ENCODE results near the gene RNF13. TPM values are rescaled to one million over a fixed set of nuclear protein-coding genes. Genes with fewer than 3 reads are reported as not detected.

RNF13 gene
- total RNA-seq, 1 donor from 2014 or later: 69.3 TPM

DNA sequence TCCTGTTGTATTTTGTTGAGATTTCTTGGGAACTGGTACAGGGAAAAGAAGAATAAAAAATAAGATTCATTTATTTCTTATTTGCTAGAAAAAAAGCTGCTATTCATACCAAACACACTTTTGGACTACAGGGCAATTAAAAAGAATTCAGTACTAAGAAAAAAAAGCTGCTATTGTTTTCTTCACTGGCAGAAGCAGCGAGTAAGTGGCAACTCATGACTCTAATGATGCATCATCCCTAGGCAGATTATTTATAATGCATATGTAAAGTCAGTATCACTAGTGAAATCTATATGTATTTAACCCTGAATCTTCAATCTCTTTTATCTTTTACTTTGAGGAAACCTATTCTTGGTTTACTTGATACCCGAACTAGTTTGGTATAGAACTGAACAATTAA, 142.4 kb downstream of the RNF13 start:
- Histone ChIP-seq H3K4me3 (no peak overlapping the region), H3K27me3 (no peaks in the 10 kb centered on the region), H3K27ac (peak overlapping the region in 1 of 2 donors; percentile 30), H3K4me1 (peaks cover 0 to 24% of the 10 kb centered on the region in 2 donors), H3K9me3 (no peaks in the 10 kb centered on the region), H3K36me3 (peaks cover 6 to 11% of the 10 kb centered on the region in 2 donors)
- TF ChIP-seq, protein P1, sequence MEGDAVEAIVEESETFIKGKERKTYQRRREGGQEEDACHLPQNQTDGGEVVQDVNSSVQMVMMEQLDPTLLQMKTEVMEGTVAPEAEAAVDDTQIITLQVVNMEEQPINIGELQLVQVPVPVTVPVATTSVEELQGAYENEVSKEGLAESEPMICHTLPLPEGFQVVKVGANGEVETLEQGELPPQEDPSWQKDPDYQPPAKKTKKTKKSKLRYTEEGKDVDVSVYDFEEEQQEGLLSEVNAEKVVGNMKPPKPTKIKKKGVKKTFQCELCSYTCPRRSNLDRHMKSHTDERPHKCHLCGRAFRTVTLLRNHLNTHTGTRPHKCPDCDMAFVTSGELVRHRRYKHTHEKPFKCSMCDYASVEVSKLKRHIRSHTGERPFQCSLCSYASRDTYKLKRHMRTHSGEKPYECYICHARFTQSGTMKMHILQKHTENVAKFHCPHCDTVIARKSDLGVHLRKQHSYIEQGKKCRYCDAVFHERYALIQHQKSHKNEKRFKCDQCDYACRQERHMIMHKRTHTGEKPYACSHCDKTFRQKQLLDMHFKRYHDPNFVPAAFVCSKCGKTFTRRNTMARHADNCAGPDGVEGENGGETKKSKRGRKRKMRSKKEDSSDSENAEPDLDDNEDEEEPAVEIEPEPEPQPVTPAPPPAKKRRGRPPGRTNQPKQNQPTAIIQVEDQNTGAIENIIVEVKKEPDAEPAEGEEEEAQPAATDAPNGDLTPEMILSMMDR (IDR thresholded peaks at IDR 0.05): no peak
- intact Hi-C loops (cut with DNase I): no loop called here
- DNase-seq (ENCODE audit: low spot score in 2 of 2): no peak

DNA sequence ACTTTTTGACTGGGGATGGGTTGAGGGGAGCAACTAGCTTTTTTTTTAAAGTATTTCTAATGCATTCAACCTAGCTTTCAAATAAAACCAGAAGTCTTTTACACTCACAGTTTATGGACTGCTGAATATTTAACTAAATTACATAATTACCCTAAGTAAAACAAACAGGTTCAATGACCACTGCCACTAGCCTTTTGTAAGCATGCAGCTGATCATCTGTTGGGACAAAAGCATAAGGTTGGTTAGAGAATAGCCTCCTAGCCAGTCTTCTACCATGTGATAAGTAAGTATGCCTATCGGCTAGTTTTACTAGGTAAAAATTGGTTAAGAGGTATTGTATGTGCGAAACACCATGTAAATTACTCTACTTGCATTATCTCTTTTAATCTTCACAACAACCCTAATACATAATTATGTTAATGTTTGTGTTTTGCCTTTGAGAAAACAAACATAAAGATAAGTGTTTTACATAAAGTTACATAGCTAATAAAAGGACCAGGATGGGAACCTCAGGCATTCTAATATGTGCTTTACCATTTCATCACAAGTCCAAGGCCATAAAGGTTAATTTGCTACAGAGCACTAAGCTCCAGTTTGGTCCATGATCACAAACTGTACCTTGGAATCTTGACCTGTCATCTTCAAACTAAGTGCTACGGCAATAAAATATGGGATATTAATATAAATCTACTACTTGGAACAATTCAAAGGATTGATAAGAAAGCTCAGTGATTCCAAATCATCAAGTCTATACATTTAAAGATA, 144.5 kb downstream of the RNF13 start:
- Histone ChIP-seq H3K4me3 (no peak overlapping the region), H3K36me3 (peaks cover 2 to 3% of the 10 kb centered on the region in 2 donors), H3K9me3 (no peaks in the 10 kb centered on the region), H3K27ac (peak overlapping the region; percentile 17 to 30), H3K4me1 (peaks cover 0 to 27% of the 10 kb centered on the region in 2 donors), H3K27me3 (no peaks in the 10 kb centered on the region)
- intact Hi-C loops (cut with DNase I): no loop called here
- TF ChIP-seq, protein P1 (IDR thresholded peaks at IDR 0.05): no peak
- no peak for DNase-seq (ENCODE audit: low spot score in 2 of 2)

DNA sequence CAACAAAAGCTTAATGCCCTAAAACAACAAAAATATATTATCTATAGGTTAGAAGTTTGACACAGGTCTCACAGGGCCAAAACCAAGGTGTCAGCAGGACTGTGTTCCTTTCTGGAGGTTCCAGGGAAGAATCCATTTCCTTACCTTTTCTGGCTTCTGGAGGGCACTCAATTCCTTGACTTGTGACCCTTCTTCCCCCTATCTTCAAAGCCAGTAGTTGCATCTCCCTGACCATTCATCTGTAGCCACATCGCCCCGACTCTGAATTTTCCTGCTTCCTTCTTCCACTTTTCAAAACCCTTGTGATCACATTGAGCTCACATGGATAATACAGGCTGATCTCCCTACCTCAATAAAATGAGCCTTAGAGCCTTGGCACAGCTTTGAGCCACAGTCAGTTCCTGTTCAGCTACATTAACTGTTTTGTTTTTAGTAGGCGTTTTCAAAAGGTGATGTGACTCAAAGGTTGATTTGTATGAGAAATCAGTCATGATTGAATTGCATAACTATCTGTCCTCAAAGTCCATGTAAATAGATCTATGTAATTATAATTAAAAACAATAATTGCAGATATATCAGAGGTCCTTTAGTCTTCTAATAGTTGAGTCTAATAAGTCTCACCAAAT, 145.3 kb downstream of the RNF13 start:
- no peaks in the 10 kb centered on the region for H3K9me3 ChIP-seq
- H3K4me3 ChIP-seq: no peak overlapping the region
- peaks cover 2 to 3% of the 10 kb centered on the region in 2 donors for H3K36me3 ChIP-seq
- TF ChIP-seq, protein P1 (IDR thresholded peaks at IDR 0.05): no peak
- intact Hi-C loops (cut with DNase I): no loop called here
- no peaks in the 10 kb centered on the region for H3K27me3 ChIP-seq
- peaks cover 0 to 27% of the 10 kb centered on the region in 2 donors for H3K4me1 ChIP-seq
- no peak for DNase-seq (ENCODE audit: low spot score in 2 of 2)
- peak overlapping the region in 1 of 2 donors; percentile 17 for H3K27ac ChIP-seq

DNA sequence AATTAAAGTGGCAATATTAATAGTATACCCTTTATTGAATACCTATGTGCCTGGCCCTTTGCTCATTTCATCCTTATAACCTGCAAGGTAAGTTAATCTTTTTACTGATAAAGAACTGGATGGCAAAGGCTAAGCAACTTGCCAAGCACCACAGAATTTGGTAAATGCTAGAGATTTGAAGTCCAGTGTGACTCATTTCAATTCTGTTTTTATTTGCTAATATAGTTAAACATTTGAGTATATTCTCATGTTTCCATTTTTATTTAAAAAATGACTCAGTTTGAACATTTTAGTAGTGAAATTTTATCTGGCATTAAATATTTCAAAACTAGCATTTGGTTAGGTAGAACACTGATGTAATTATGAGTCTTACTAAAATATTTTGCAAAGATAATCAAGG, 146.4 kb downstream of the RNF13 start:
- TF ChIP-seq, protein P1 (IDR thresholded peaks at IDR 0.05): no peak
- DNase-seq (ENCODE audit: low spot score in 2 of 2): no peak

DNA sequence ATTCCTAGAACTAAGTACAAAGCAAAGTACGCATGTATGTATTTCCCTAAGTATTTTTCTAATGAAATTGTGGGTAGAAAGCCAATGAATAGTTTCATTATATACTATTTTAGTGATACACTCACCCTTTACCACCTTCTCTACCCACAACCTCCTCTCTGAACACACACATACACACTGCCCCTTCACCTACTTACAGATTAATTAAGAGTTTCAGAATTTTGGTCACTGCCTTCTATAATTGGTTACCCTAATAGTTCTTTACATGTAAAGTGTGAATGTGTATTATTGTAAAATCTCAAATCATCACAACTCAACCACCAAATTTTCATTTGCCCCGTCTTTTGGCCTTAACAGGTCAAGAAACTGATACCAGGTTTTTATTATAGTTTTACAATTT, 150.5 kb downstream of the RNF13 start:
- DNase-seq (ENCODE audit: low spot score in 2 of 2): no peak
- Histone ChIP-seq H3K36me3 (peaks cover 5% of the 10 kb centered on the region in 2 donors), H3K27me3 (no peaks in the 10 kb centered on the region), H3K27ac (no peak overlapping the region), H3K4me3 (no peak overlapping the region), H3K9me3 (no peaks in the 10 kb centered on the region), H3K4me1 (peaks cover 6 to 22% of the 10 kb centered on the region in 2 donors)
- intact Hi-C loops (cut with DNase I): no loop called here
- TF ChIP-seq, protein P1 (IDR thresholded peaks at IDR 0.05): no peak

More for the DNA sequence above, 146.4 kb downstream of the RNF13 start:
- no peaks in the 10 kb centered on the region for H3K9me3 ChIP-seq
- intact Hi-C loops (cut with DNase I): no loop called here
- H3K4me3 ChIP-seq: no peak overlapping the region
- no peaks in the 10 kb centered on the region for H3K27me3 ChIP-seq
- peaks cover 0 to 3% of the 10 kb centered on the region in 2 donors for H3K36me3 ChIP-seq
- H3K27ac ChIP-seq: no peak overlapping the region
- H3K4me1 ChIP-seq: peaks cover 0 to 24% of the 10 kb centered on the region in 2 donors

Data from ascending aorta (tissue), 2 donors.